Cerebellar nuclear complex (tissue), 1 donor: Measurements from ENCODE around the gene LRRC46.

Experiments
- DNase-seq, 2 experiments: peaks; one replicate each; lab custom pipeline; 2025; lab: John Stamatoyannopoulos, UW

LRRC46 gene

GRCh38 chr17:47878203-47879027 is 46.9 kb downstream of the LRRC46 start:
- DNase-seq = no peak

GRCh38 chr17:47879028-47879585 is 47.6 kb downstream of the LRRC46 start:
- DNase-seq = no peak

GRCh38 chr17:47879776-47880454 is 48.4 kb downstream of the LRRC46 start:
- DNase-seq = no peak

- DNase-seq = no peak
Observed at GRCh38 chr17:47882247-47882646, 50.8 kb downstream of the LRRC46 start.

- DNase-seq = no peak
Observed at GRCh38 chr17:47882695-47883588, 51.5 kb downstream of the LRRC46 start.

- DNase-seq = no peak
Observed at GRCh38 chr17:47883589-47884426, 52.3 kb downstream of the LRRC46 start.

- DNase-seq = no peak
Observed at GRCh38 chr17:47884427-47884740, 52.9 kb downstream of the LRRC46 start.

GRCh38 chr17:47884905-47885730 is 53.6 kb downstream of the LRRC46 start:
- DNase-seq = no peak
